AG04449 (cell line): ENCODE results near the gene UBXN7.

Source experiments
- CTCF ChIA-PET: fragments of 350-600 bp; formaldehyde crosslinking; extraction: SDS; loops from one replicate; lab custom pipeline; 2021; ENCODE audit warnings: antibody characterized with exemption; lab: Yijun Ruan, JAX
- POLR2A ChIA-PET: fragments of 400-600, 350-600 bp; formaldehyde crosslinking; extraction: SDS; loops from one replicate; lab custom pipeline; 2020; ENCODE audit warnings: antibody characterized with exemption, inconsistent platforms; lab: Yijun Ruan, JAX
- DNase-seq: peaks from one replicate; pipeline ENCODE4 v3.0.0-alpha.2; 2010; ENCODE audit warnings: low read depth, low spot score
- H3K4me3 ChIP-seq: 2 replicates; pipeline ENCODE4 v1.5.1; 2011; ENCODE audit warnings: low read depth, mild to moderate bottlenecking, control low read depth, low read length
- TF ChIP-seq, protein P1 (sequence below): IDR thresholded peaks from one replicate; pipeline ENCODE4 v1.5.1; 2011; ENCODE audit warnings: mild to moderate bottlenecking, moderate library complexity, low read length, control low read depth, inconsistent platforms; ENCODE audit not compliant: insufficient read depth; ENCODE audit errors: missing control alignments

The UBXN7 gene

DNA sequence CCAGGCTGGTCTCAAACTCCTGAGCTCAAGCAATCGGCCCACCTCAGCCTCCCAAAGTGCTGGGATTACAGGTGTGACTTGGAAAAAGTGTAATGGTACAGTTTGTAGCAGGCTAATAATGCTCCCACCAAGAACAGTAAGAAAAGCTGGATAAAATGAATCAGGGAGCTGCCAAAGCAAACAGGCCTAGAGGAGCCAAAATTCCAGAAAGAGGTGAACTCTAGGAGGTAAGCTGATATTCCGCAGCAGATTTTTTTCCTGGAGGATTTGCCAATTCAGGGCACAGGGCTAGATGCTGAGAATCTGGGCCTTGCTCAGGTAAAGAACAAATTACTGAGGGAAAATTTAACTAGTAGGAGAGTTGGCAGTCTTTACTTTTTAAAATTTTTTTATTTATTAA, 133.7 kb downstream of the UBXN7 start:
- TF ChIP-seq, protein P1, sequence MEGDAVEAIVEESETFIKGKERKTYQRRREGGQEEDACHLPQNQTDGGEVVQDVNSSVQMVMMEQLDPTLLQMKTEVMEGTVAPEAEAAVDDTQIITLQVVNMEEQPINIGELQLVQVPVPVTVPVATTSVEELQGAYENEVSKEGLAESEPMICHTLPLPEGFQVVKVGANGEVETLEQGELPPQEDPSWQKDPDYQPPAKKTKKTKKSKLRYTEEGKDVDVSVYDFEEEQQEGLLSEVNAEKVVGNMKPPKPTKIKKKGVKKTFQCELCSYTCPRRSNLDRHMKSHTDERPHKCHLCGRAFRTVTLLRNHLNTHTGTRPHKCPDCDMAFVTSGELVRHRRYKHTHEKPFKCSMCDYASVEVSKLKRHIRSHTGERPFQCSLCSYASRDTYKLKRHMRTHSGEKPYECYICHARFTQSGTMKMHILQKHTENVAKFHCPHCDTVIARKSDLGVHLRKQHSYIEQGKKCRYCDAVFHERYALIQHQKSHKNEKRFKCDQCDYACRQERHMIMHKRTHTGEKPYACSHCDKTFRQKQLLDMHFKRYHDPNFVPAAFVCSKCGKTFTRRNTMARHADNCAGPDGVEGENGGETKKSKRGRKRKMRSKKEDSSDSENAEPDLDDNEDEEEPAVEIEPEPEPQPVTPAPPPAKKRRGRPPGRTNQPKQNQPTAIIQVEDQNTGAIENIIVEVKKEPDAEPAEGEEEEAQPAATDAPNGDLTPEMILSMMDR = no peak
- no peak for DNase-seq
- POLR2A ChIA-PET = no interaction called here
- H3K4me3 ChIP-seq = no peak overlapping the region
- CTCF ChIA-PET = interaction anchor here (1.2 kb wide), 1 partner anchor 9 kb away, joined by 3 read pairs; no protein-coding TSS in a partner anchor
